KMS-11 (cell line): ENCODE measurements around the gene FLNB.

Experiments used
- H2AFZ ChIP-seq: fragments of 200-600 bp; sonication (generic); 2 replicates; pipeline ENCODE4 v1.6.1; 2016; ENCODE audit warnings: antibody characterized with exemption, mixed run types, low read depth
- H3K27ac ChIP-seq: fragments of 200-600 bp; sonication (generic); 2 replicates; pipeline ENCODE4 v1.6.1; 2016; ENCODE audit warnings: mild to moderate bottlenecking, mixed run types
- H3K27me3 ChIP-seq: fragments of 200-600 bp; sonication (generic); 2 replicates; pipeline ENCODE4 v1.6.1; 2017; ENCODE audit warnings: mild to moderate bottlenecking, low read depth, mixed run types, moderate library complexity; ENCODE audit not compliant: insufficient read depth
- H3K36me3 ChIP-seq: fragments of 200-600 bp; sonication (generic); 2 replicates; pipeline ENCODE4 v1.6.1; 2017; ENCODE audit warnings: mild to moderate bottlenecking, mixed run types; ENCODE audit not compliant: insufficient read depth
- H3K4me1 ChIP-seq: fragments of 200-600 bp; sonication (generic); 2 replicates; pipeline ENCODE4 v1.6.1; 2016; ENCODE audit warnings: mild to moderate bottlenecking, low read depth, mixed run types; ENCODE audit not compliant: poor library complexity, severe bottlenecking
- H3K4me2 ChIP-seq: fragments of 200-600 bp; sonication (generic); 2 replicates; pipeline ENCODE4 v1.7.0; 2016; ENCODE audit warnings: mild to moderate bottlenecking, mixed run types
- H3K4me3 ChIP-seq: fragments of 200-600 bp; sonication (generic); IDR thresholded peaks from 2 replicates; pipeline ENCODE4 v1.6.1; 2017; ENCODE audit warnings: low read depth, low read length, mixed read lengths; ENCODE audit not compliant: insufficient read depth
- H3K79me2 ChIP-seq: fragments of 200-600 bp; sonication (generic); 2 replicates; pipeline ENCODE4 v1.6.1; 2016; ENCODE audit warnings: low read depth, mixed run types; ENCODE audit not compliant: insufficient read depth
- H3K9ac ChIP-seq: fragments of 200-600 bp; sonication (generic); 2 replicates; pipeline ENCODE4 v1.6.1; 2016; ENCODE audit warnings: mild to moderate bottlenecking, mixed run types
- H4K20me1 ChIP-seq: fragments of 200-600 bp; sonication (generic); 2 replicates; pipeline ENCODE4 v1.6.1; 2016; ENCODE audit warnings: mild to moderate bottlenecking, mixed run types; ENCODE audit not compliant: insufficient read depth
- CTCF ChIP-seq: fragments of 200-600 bp; sonication (generic); conservative IDR thresholded peaks from 2 replicates; pipeline ENCODE4 v1.6.1; 2017; ENCODE audit warnings: low read depth, mild to moderate bottlenecking, antibody characterized with exemption, low read length, moderate library complexity, mixed read lengths

Gene FLNB

DNA sequence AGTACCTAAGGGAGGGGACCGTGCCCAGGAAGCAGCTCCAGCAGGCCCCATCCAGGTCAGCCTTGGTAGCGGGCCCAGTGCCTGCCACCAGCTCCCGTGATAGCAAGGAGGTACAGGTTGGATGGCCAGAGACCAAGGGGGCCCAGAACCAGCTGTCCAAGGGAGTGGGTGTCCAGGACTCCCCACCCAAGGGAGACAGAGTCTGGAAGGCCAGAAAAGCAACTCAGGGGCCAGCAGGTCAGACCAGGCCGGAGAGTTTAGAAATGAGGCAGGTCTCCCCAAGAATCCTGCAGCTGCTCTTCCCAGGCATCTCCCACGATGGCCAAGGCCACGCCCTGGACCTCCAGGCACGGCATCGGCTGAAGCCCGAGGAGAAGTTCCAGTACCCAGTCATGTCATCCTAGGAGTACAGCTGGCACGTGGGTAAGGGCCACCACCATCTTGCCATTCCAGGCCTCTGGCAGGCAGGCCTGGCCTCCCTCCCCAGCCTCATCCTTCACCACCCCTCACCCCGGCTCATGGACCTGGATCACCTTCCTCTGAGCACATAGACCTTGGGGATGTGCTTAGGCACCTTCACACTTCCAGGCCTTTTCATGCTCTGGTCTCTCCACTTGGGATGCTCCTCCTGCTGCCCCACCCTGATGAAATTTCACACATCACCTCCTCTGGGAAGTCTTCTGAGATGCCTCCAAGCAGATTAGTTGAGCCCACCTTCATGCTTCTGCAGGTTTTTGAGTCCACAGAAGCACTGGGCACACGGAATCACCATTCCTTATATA lies 172.1 kb downstream of the FLNB start:
- Histone ChIP-seq H3K36me3 (no peaks in the 10 kb centered on the region), H3K9ac (no peak overlapping the region), H3K4me1 (no peaks in the 10 kb centered on the region), H3K27me3 (no peaks in the 10 kb centered on the region), H2AFZ (no peak overlapping the region), H3K79me2 (no peaks in the 10 kb centered on the region), H3K4me2 (no peak overlapping the region), H4K20me1 (no peaks in the 10 kb centered on the region), H3K27ac (no peak overlapping the region), H3K4me3 (no peak overlapping the region)
- TF ChIP-seq CTCF = no peak

DNA sequence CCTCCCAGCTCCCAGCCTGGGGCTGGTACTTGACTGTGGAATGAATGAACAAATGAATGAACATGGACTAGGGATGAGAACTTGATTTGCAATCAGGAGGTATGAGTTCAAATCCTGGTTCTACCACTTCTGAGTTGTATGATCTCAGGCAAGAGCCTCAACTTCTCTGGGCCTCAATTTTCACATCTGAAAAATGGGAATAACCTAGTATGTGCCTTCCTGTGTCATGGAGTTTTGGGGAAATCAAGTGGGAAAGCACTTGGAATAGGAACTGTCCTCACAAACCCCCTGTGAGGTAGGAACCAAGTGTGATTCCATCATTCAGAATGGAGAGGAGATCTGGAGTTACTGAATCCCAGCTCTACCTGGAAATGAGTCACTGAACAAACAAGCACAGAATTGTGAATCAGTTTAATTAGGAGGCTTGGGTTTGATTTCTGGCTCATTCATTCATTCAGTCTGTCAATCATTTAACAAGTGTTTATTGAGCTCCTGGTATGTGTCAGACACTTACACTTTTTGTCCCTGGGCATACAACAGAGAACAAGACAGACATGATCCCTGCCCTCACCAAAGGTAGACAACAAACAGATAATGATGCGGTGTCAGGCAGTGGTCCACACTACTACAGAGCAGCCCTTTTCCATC lies 172.8 kb downstream of the FLNB start:
- no peak overlapping the region for H3K4me3 ChIP-seq
- H2AFZ ChIP-seq = no peak overlapping the region
- H3K27me3 ChIP-seq = no peaks in the 10 kb centered on the region
- TF ChIP-seq CTCF = no peak
- H4K20me1 ChIP-seq = no peaks in the 10 kb centered on the region
- H3K9ac ChIP-seq = no peak overlapping the region
- no peak overlapping the region for H3K27ac ChIP-seq
- no peaks in the 10 kb centered on the region for H3K4me1 ChIP-seq
- no peaks in the 10 kb centered on the region for H3K79me2 ChIP-seq
- no peaks in the 10 kb centered on the region for H3K36me3 ChIP-seq
- H3K4me2 ChIP-seq = no peak overlapping the region

DNA sequence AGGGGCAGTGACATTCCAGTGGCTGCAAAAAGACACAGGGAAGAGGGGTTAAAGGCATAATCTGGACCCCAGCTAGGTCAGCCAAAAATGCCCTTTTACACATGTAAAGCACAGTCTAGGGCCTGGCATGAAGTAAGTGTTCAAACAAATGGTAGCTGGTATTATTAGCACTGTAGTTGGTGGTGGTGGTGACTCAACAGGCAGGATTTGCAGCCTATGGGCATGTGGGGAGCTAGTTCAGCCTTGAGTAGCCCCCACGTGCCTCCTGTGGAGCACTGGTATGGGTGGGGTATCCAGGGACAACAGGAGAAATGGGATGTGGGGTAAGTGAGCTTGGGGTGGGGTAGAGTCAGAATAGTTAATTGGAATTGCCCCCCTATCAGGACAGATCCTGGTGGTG lies 175.0 kb downstream of the FLNB start:
- Histone ChIP-seq H3K9ac (no peak overlapping the region), H3K4me1 (peaks cover 4% of the 10 kb centered on the region), H3K79me2 (no peaks in the 10 kb centered on the region), H3K27me3 (no peaks in the 10 kb centered on the region), H4K20me1 (no peaks in the 10 kb centered on the region), H2AFZ (no peak overlapping the region), H3K4me3 (no peak overlapping the region), H3K36me3 (no peaks in the 10 kb centered on the region), H3K27ac (no peak overlapping the region), H3K4me2 (no peak overlapping the region)
- no peak for TF ChIP-seq CTCF

GRCh38 chr3:58183891-58184290 lies 175.7 kb downstream of the FLNB start:
- H3K4me2 ChIP-seq = no peak overlapping the region
- no peak overlapping the region for H2AFZ ChIP-seq
- peaks cover 4% of the 10 kb centered on the region for H3K4me1 ChIP-seq
- TF ChIP-seq CTCF = no peak
- H4K20me1 ChIP-seq = no peaks in the 10 kb centered on the region
- no peak overlapping the region for H3K27ac ChIP-seq
- no peaks in the 10 kb centered on the region for H3K36me3 ChIP-seq
- no peaks in the 10 kb centered on the region for H3K79me2 ChIP-seq
- H3K9ac ChIP-seq = no peak overlapping the region
- H3K27me3 ChIP-seq = no peaks in the 10 kb centered on the region
- no peak overlapping the region for H3K4me3 ChIP-seq
